K562 (cell line): ENCODE results near the gene AHI1. TPM values are rescaled to one million over a fixed set of nuclear protein-coding genes. Genes with fewer than 3 reads are reported as not detected.

Source experiments
- ATF1 ChIP-seq, 2 experiments: fragments of 450-650 bp in 1 of 2; IDR thresholded peaks; 2 replicates each; pipeline ENCODE4 v1.6.1; 2016; ENCODE audit warnings: missing compliant biosample characterization in 1 of 2, missing genetic modification characterization in 1 of 2
- DPF2 ChIP-seq: fragments of 450-650 bp; IDR thresholded peaks from 2 replicates; pipeline ENCODE4 v1.6.1; 2016
- ELF2 ChIP-seq: fragments of 250-450 bp; sonication (Bioruptor Pico); IDR thresholded peaks from 2 replicates; pipeline ENCODE4 v1.5.0; 2021; ENCODE audit warnings: mild to moderate bottlenecking
- ETV1 ChIP-seq: fragments of 450-650 bp; conservative IDR thresholded peaks from 2 replicates; pipeline ENCODE4 v1.6.1; 2016; ENCODE audit warnings: missing genetic modification characterization, control low read depth, low read depth, missing compliant biosample characterization
- GABPA ChIP-seq: fragments of 200-800 bp; sonication (Bioruptor generic); conservative IDR thresholded peaks from 2 replicates; pipeline ENCODE4 v1.6.1; 2016; ENCODE audit warnings: low read depth, missing genetic modification characterization, missing compliant biosample characterization
- KDM1A ChIP-seq, 2 experiments: fragments of 450-650 bp; IDR thresholded peaks; 2 replicates each; pipeline ENCODE4 v1.6.1; 2016; ENCODE audit warnings: mild to moderate bottlenecking in 2 of 2
- MTA3 ChIP-seq: fragments of 450-650 bp; formaldehyde crosslinking; IDR thresholded peaks from 2 replicates; pipeline ENCODE4 v1.6.1; 2017; ENCODE audit warnings: mild to moderate bottlenecking, borderline replicate concordance
- NUFIP1 ChIP-seq: fragments of 450-650 bp; IDR thresholded peaks from 2 replicates; pipeline ENCODE4 v1.6.1; 2018; ENCODE audit not compliant: partially characterized antibody
- SMARCA5 ChIP-seq: fragments of 450-650 bp; IDR thresholded peaks from 2 replicates; pipeline ENCODE4 v1.6.1; 2016
- SP1 ChIP-seq: sonication (generic); formaldehyde crosslinking; IDR thresholded peaks from 2 replicates; pipeline ENCODE4 v1.8.1; 2022; ENCODE audit warnings: mild to moderate bottlenecking, missing genetic modification reagents
- TAL1 ChIP-seq: fragments of 450-650 bp; IDR thresholded peaks from 2 replicates; pipeline ENCODE4 v1.6.1; 2016; ENCODE audit warnings: mild to moderate bottlenecking
- TBP ChIP-seq: optimal IDR thresholded peaks from 2 replicates; pipeline ENCODE3; 2011; ENCODE audit warnings: low read depth, low read length, improper control_type of control experiment
- TRIM24 ChIP-seq, 2 experiments: fragments of 450-650 bp; IDR thresholded peaks; 2 replicates each; pipeline ENCODE4 v1.6.1; 2016
- U2AF2 ChIP-seq: fragments of 200-400 bp; formaldehyde crosslinking; optimal IDR thresholded peaks from 2 replicates; pipeline ENCODE3; 2017; ENCODE audit warnings: low read depth, mild to moderate bottlenecking, low read length
- ZNF174 ChIP-seq: fragments of 250-450 bp; sonication (Bioruptor Pico); IDR thresholded peaks from 2 replicates; pipeline ENCODE4 v1.4.0; 2020; ENCODE audit warnings: mild to moderate bottlenecking
- ZNF668 ChIP-seq: fragments of 250-450 bp; sonication (Bioruptor Pico); IDR thresholded peaks from 2 replicates; pipeline ENCODE4 v1.8.0; 2022; ENCODE audit warnings: mild to moderate bottlenecking, inconsistent platforms
- polyA plus RNA-seq, 8 experiments: library from polyadenylated mRNA; depleted of rRNA in 4 of 8; stranded (reverse) in 5 of 8; unstranded in 3 of 8; fragments of >200 nt; fragmentation: Nextera tagmentation in 2 of 8; fragmentation: Illumina TruSeq in 1 of 8; extraction: Ambion mirVana in 2 of 8; extraction: Trizol in 1 of 8; gene quantifications; 2 replicates each; pipeline versions ENCODE4 v1.2.1 to v1.2.3, GENCODE V29; 2011 to 2014; ENCODE audit warnings: inconsistent platforms in 1 of 8, missing spikeins in 1 of 8
- total RNA-seq, 7 experiments: library from RNA; depleted of rRNA in 6 of 7; stranded (reverse); fragments of >200 nt in 6 of 7; fragmentation: Illumina TruSeq in 2 of 7; extraction: Trizol in 2 of 7; gene quantifications; 2 replicates each; pipeline versions ENCODE4 v1.2.1 to v1.2.3, GENCODE V29; 2011 to 2021; ENCODE audit warnings: low replicate concordance in 1 of 7
- TF ChIP-seq, protein P1 (sequence below), 3 experiments: fragments of 200-800 bp in 1 of 3; sonication (Bioruptor generic) in 1 of 3; sonication (generic) in 1 of 3; formaldehyde crosslinking in 1 of 3; IDR thresholded peaks; 2 replicates each; pipeline versions ENCODE4 v1.6.1 to v1.8.0; 2016 to 2022; ENCODE audit warnings: mild to moderate bottlenecking in 2 of 3, missing compliant biosample characterization in 2 of 3, missing genetic modification characterization in 2 of 3, missing genetic modification reagents in 1 of 3
- TF ChIP-seq, protein P2 (sequence below): fragments of 250-450 bp; sonication (Bioruptor Pico); IDR thresholded peaks from 2 replicates; pipeline ENCODE4 v1.8.0; 2022; ENCODE audit warnings: inconsistent platforms
- TF ChIP-seq, protein P3 (sequence below): fragments of 250-450 bp; sonication (Bioruptor Pico); IDR thresholded peaks from 2 replicates; pipeline ENCODE4 v1.9.0; 2021; ENCODE audit warnings: mild to moderate bottlenecking
- TF ChIP-seq, protein P4 (sequence below): sonication (generic); formaldehyde crosslinking; IDR thresholded peaks from 2 replicates; pipeline ENCODE4 v1.8.0; 2022; ENCODE audit warnings: missing genetic modification reagents, mild to moderate bottlenecking, borderline replicate concordance
- TF ChIP-seq, protein P5 (sequence below): sonication (generic); formaldehyde crosslinking; IDR thresholded peaks from 2 replicates; pipeline ENCODE4 v1.5.0; 2020; ENCODE audit warnings: missing genetic modification reagents
- TF ChIP-seq, protein P6 (sequence below): fragments of 200-800 bp; sonication (Bioruptor generic); IDR thresholded peaks from 2 replicates; pipeline ENCODE4 v1.6.1; 2017; ENCODE audit warnings: missing genetic modification characterization, missing compliant biosample characterization

Gene AHI1
- total and polyA plus RNA-seq, 9 of the 15 experiments (the other 6 are each of a cell fraction or from before 2014, with no cell fraction given), result 24.7 to 54.9 (median 32.2) TPM

DNA sequence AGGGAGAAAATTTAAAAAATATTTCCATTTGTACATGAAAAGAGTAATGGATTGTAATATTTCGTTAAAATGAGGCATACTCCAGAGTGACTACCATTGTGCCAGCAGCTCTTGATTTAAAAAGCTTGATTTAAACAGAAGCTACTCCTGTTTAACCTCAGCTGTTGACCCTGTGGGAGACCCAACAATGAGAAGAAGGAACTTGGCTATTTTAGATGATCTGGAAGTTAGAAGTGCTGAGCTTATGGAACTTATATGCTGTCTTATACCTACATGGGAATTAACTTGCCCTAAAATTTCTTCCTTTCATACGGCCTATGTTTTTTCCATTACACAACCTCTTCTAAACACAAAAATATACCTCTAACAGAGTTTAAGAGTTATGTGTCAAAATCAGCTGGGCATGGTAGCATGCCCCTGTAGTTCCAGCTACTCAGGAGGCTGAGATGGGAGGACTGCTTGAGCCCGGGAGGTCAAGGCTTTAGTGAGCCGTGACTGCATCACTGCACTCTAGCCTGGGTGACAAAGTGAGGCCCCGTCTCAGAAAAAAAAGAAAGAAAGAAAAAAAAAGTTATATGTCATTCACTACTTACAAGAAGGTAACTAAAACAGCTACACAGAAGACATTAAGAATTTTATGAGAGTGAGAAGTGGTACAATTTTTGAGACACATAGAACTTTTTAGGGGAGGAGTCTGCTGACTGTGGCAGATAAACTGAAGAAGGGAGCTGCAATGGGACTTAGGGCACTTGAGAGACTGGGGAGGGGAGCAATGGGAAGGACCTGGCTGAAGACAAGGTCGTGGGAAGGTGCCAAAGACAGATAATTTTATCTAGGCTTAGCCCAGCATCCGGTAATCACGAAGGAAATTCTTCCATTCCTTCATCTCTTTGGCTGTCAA, 176.6 kb downstream of the AHI1 start (continued):
- TF ChIP-seq ETV1 (peak; percentile 78), TBP (peak; percentile 27), KDM1A (IDR thresholded peaks at IDR 0.05) (peak in 1 of 2 experiments; percentile 69; a peak in 3 of 4 replicates), ZNF174 (no peak), SP1 (CRISPR knock-in tag) (0 out of 2 replicates have a peak, but pooled peaks have one; percentile 43), ZNF668 (CRISPR knock-in tag) (no peak), ELF2 (CRISPR knock-in tag) (0 out of 2 replicates have a peak, but pooled peaks have one; percentile 29), ATF1 (CRISPR knock-in tag; IDR thresholded peaks at IDR 0.05) (no peak), ATF1 (tag; IDR thresholded peaks at IDR 0.05) (peak; percentile 49), U2AF2 (no peak), MTA3 (no peak), NUFIP1 (peak; percentile 40), TAL1 (peak; percentile 93), GABPA (tag) (peak; percentile 63), SMARCA5 (peak; percentile 67; the same call in 1 of the 2 replicates), DPF2 (peak; percentile 90), TRIM24 (IDR thresholded peaks at IDR 0.05) (peak; percentile 58 to 80)
- TF ChIP-seq, protein P1, sequence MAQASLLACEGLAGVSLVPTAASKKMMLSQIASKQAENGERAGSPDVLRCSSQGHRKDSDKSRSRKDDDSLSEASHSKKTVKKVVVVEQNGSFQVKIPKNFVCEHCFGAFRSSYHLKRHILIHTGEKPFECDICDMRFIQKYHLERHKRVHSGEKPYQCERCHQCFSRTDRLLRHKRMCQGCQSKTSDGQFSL (CRISPR knock-in tag; IDR thresholded peaks at IDR 0.05), result no peak
- TF ChIP-seq, protein P1 (tag; IDR thresholded peaks at IDR 0.05), result no peak
- TF ChIP-seq, protein P2, sequence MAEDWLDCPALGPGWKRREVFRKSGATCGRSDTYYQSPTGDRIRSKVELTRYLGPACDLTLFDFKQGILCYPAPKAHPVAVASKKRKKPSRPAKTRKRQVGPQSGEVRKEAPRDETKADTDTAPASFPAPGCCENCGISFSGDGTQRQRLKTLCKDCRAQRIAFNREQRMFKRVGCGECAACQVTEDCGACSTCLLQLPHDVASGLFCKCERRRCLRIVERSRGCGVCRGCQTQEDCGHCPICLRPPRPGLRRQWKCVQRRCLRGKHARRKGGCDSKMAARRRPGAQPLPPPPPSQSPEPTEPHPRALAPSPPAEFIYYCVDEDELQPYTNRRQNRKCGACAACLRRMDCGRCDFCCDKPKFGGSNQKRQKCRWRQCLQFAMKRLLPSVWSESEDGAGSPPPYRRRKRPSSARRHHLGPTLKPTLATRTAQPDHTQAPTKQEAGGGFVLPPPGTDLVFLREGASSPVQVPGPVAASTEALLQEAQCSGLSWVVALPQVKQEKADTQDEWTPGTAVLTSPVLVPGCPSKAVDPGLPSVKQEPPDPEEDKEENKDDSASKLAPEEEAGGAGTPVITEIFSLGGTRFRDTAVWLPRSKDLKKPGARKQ (CRISPR knock-in tag), result no peak
- TF ChIP-seq, protein P3, sequence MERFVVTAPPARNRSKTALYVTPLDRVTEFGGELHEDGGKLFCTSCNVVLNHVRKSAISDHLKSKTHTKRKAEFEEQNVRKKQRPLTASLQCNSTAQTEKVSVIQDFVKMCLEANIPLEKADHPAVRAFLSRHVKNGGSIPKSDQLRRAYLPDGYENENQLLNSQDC (CRISPR knock-in tag), result no peak
- TF ChIP-seq, protein P4, sequence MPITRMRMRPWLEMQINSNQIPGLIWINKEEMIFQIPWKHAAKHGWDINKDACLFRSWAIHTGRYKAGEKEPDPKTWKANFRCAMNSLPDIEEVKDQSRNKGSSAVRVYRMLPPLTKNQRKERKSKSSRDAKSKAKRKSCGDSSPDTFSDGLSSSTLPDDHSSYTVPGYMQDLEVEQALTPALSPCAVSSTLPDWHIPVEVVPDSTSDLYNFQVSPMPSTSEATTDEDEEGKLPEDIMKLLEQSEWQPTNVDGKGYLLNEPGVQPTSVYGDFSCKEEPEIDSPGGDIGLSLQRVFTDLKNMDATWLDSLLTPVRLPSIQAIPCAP (CRISPR knock-in tag), result no peak
- TF ChIP-seq, protein P5, sequence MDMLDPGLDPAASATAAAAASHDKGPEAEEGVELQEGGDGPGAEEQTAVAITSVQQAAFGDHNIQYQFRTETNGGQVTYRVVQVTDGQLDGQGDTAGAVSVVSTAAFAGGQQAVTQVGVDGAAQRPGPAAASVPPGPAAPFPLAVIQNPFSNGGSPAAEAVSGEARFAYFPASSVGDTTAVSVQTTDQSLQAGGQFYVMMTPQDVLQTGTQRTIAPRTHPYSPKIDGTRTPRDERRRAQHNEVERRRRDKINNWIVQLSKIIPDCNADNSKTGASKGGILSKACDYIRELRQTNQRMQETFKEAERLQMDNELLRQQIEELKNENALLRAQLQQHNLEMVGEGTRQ (CRISPR knock-in tag), result no peak
- TF ChIP-seq, protein P6, sequence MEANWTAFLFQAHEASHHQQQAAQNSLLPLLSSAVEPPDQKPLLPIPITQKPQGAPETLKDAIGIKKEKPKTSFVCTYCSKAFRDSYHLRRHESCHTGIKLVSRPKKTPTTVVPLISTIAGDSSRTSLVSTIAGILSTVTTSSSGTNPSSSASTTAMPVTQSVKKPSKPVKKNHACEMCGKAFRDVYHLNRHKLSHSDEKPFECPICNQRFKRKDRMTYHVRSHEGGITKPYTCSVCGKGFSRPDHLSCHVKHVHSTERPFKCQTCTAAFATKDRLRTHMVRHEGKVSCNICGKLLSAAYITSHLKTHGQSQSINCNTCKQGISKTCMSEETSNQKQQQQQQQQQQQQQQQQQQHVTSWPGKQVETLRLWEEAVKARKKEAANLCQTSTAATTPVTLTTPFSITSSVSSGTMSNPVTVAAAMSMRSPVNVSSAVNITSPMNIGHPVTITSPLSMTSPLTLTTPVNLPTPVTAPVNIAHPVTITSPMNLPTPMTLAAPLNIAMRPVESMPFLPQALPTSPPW (CRISPR knock-in tag), result peak; percentile 73
